Adipose tissue (tissue), 3 donors: ENCODE measurements around the gene C1QL2. TPM values are rescaled to one million over a fixed set of nuclear protein-coding genes. Genes with fewer than 3 reads are reported as not detected.

Source experiments
- H3K27ac ChIP-seq: one replicate; pipeline ENCODE4 v1.5.1; 2013; ENCODE audit warnings: low read depth, low read length
- WGBS, 3 donors: extraction: QIAGEN DNeasy Blood & Tissue Kit; methylation state at CpG; one replicate each; pipeline ENCODE4 v1.1.7; 2013; 5-methylcytosine and 5-hydroxymethylcytosine counted together
- polyA plus RNA-seq, 3 donors: library from polyadenylated mRNA; stranded (reverse); fragments of 200-250 nt; gene quantifications; one replicate each; pipeline ENCODE4 v1.2.3, GENCODE V29; 2013
- donor health status: healthy with polysubstance abuse.
- donor health status: Bipolar disorder and iron deficiency.
- donor health status: healthy.

The C1QL2 gene
- polyA plus RNA-seq, 3 donors: 0.05 TPM; not detected in 2

DNA sequence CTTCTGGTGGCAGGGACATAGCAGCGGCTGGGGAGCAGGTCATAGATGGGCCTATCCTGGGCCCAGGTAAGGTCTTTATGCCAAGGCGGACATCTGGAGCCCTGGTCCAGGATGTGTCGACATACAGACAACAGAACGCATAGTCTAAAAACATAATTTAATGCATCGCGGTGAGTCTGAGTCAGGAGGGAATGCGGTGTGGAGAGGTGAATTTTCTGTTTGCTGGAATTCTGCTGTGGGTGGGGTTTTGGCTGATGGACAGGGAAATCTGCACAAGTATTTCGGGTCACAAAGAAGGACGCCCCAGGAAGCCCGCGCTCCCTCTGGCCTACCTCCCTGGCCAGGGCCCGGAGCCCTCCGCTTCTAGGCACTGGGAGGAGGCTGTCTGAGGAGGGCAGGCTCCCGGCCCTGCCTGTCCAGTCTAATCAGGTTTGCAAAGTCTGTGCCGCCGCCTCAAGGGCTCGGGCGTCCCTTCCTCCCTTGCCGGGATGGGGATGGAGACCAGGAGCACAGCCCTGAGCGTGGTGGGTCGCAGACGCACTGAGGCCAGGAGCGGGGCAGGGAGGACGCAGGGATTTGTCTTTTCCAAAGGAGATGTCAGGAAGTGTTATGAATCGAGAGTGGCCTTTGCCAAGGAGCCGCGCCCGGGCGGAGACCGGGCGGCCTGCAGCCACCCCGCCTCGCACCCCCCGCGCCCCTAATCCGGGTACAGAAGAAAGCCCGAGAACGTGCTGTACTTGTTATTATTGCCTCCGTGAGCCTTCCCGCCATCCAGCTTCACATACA is 2.3 kb downstream of the C1QL2 start:
- WGBS, 3 donors: 1 to 4% (median 3%) methylated on average over 40 of the region's 40 CpGs
- no peak overlapping the region for H3K27ac ChIP-seq

DNA sequence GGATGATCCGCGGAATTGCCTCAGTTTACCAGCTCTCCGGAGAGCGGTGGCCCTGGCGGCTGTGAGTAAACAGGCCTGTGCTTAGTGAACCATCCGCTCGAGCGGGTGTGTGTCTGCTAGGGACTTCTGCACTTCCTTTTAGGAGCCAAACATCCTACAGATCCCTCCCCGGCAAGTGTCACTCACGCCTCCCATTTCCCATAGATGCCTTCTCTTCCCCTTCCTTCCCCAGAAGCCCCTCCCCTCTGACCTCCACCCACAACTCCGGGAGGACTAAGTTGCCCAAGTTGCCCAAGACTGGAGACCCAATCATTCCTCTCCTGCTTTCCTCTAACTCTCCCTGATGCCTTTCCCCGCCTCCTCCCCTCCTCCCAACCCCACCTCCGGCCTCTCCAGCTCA is 2.9 kb downstream of the C1QL2 start:
- no peak overlapping the region for H3K27ac ChIP-seq
- 4 to 11% (median 6%) methylated on average over 13 of the region's 13 CpGs for WGBS, 3 donors

DNA sequence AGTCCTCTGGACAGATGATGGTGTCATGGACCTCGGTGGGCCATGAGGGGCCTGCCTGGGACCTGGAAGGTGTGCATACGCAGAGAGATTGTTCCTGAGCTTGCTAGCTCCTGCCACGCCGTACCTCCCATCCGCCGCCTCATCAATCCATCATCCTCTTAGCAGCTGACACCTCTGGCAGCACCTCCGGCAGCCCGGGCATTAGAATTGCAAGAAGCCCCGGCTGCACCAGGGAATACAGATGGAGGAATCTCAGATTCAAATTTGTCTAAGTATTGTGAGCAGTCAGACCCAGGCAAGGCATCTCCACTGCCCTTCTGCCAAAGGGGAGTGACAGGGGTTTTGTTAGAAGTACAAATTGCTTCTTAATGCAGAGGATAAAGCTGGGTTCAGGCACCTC is 4.5 kb downstream of the C1QL2 start:
- H3K27ac ChIP-seq: no peak overlapping the region
- 26 to 37% (median 36%) methylated on average over 9 of the region's 9 CpGs for WGBS, 3 donors

DNA sequence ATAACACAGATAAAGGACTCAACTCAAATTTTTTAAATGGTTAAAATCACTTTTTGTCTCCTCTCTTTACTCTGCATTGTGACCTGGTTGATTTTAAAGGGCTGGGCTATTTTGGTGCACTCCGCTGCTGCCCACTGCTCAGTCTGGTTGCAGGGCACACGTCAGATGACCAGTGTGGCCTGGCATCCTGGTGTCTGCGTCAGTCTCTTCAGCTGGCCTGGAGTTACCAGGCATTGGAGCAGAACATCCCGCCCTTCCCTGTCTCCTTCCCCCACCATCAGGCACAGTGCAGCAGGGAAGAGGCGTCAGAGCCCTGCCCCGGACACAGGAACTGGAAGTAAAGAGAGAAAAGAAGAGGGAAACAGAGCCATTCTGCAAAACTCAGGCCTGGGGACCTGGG is 8.9 kb downstream of the C1QL2 start:
- 61 to 79% (median 64%) methylated on average over 6 of the region's 6 CpGs for WGBS, 3 donors
- H3K27ac ChIP-seq: no peak overlapping the region

DNA sequence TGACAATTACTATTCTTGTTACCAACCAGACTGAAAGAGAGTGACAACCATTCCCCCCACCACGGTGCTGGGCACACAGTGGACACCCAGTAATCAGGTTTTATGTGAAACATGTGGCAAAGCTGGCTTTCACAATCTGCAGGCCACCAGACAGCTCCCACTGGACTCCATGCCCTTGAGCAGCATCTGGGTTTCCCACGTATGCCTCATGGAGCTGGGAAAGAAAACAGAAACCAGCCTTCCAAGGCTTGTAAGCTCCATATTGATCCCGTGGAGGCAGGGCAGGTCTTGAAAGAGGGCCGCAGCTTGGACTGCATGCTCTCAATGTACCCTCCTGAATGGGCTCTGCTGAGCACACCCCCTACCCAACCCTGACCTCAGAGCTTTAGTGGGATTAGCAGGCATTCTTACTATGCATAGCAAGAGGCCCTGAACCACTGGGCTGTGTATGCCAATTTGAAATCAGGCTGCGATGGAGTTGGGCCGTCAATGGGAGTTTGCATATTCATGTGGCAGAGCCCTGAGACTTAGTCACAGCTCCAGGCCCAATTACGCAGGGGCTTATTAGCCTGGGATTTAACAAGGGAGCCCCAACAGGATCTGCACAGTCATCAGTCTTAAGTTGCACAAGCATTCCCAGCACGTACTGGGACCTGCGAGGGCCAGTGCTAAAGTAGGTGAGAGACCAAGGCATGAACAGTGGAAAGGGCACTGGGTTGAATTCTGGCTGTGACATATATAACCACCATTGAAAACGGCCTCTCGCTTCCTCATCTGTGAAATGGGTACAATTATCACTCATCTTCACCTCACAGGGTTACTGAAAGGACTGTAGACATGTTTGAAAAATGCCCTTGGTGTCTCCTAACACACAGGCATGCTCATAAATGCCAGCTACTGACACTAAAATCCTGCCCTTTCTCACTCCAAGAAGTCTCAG is 10.5 kb downstream of the C1QL2 start:
- H3K27ac ChIP-seq: no peak overlapping the region
- 57 to 65% (median 60%) methylated on average over 11 of the region's 11 CpGs for WGBS, 3 donors

DNA sequence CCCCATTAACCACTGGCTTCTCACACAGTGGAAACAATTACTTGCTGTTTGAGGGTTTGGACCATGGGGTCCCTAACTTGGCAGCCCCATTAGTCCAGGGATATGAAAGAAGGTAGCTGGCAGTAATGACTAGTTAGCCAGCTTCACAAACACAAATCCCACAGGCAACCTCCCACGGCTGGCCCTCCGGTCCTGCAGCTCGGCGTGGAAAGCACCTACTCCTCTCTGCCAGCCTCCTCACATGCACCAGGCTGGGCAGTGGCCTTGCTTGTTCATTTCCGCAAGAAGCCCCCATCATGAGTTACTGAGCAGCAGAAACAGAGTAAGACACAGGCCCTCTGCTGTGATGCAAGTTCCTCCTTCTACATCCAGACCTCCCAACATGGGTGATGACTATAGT is 13.7 kb downstream of the C1QL2 start:
- WGBS, 3 donors: 80 to 87% (median 83%) methylated on average over 5 of the region's 5 CpGs
- no peak overlapping the region for H3K27ac ChIP-seq

DNA sequence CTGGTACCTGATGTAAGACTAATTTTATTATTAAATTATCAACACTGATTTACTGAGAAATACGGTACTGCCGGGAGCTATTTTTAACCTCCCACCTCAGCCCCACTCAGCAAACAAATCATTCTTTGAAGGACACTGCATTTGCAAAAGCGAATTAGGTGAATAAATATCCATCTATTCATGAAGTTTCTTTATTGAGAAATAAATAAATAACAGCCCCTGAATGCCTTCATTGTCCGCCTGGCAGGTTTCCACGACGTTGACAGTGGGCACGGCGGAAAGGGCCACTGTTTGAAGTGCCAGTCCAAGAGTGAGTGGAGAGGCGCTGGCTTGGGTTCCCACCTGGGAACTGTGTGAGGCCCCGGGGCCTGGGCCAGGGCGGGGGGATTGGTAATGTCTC is 15.7 kb downstream of the C1QL2 start:
- no peak overlapping the region for H3K27ac ChIP-seq
- 16 to 70% (median 68%) methylated on average over 11 of the region's 11 CpGs for WGBS, 3 donors

DNA sequence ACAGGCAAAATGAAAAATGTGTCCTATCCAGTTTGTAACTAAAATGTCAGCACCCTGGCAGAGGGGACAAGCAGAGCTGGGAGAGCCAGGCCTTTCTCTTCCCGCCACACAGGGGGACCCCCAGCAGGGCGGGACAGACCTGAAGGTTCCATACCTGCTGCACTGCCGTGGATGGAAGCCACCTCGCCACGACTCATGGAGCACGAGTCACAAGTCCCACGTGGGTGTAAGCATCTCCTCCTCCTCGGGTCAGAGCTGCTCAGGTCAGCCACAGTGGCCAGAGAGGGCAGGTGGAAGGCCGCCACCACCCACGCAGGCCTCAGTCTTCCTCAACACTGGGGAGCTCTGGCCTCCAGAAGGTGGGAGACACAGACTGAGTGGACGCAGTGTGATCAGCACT is 21.0 kb downstream of the C1QL2 start:
- 69 to 73% (median 73%) methylated on average over 11 of the region's 11 CpGs for WGBS, 3 donors

DNA sequence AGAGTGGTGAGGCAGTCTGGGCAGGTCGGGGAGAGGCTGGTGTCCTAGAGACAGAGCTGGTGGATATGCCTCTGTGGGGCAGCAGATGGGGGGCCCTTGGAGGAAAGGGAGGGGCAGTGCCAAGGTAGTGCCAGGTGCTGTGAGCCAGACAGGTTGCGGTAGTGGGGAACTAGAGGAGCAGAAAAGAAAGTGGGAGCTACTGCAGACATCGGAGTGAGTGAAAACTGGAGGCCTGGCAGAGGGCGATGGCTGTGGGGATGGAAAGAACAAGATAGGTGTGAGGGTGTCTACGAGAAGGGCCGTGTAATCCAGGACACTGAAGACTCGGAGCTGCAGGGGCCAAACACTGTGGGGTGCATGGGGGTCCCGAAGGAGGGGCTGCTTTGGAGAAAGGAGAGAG is 21.7 kb downstream of the C1QL2 start:
- 84 to 85% (median 84%) methylated on average over 8 of the region's 8 CpGs for WGBS, 3 donors
- no peak overlapping the region for H3K27ac ChIP-seq

More for the DNA sequence above, 21.0 kb downstream of the C1QL2 start:
- no peak overlapping the region for H3K27ac ChIP-seq

DNA sequence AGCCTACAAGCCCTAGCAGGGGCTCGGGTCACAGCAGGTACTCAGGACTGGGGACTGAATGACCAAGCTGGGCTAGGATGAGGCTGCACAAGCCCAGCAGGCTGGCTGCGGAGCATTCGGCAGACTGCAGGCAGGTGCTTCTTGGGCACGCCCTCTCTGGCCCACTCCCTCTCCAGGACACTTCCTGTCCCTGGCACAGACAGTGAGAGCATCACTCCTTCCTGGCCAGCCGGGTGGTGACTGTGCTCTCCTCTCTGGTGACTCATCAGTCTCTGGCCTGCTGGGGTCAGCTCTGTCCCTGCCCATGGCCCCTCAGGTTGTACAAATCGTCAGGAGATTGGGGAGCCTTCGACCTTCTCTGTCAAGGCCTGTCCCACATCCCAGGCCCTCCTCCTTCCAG is 22.5 kb downstream of the C1QL2 start:
- H3K27ac ChIP-seq: no peak overlapping the region
- 55 to 79% (median 63%) methylated on average over 7 of the region's 7 CpGs for WGBS, 3 donors

DNA sequence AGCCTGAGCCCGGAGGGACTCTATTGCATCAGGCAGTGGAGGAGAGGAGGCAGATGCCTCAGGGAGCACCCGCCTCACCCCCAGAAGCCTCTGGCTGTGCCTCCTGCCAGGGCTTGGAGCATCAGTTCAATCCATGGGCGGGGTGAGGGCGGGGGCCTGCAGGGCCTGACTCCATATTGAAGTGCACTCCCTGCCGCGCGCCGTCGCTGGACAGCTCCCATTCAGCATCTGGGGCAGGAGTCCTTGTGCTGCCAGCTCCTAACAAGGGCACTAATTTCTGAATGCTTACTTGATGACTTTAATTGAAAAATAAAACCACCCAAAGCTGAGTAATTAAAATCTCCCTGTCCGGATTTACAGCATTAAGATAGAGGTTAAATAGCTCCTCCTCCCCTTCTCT is 23.8 kb downstream of the C1QL2 start:
- H3K27ac ChIP-seq: no peak overlapping the region
- 63 to 72% (median 67%) methylated on average over 10 of the region's 10 CpGs for WGBS, 3 donors

DNA sequence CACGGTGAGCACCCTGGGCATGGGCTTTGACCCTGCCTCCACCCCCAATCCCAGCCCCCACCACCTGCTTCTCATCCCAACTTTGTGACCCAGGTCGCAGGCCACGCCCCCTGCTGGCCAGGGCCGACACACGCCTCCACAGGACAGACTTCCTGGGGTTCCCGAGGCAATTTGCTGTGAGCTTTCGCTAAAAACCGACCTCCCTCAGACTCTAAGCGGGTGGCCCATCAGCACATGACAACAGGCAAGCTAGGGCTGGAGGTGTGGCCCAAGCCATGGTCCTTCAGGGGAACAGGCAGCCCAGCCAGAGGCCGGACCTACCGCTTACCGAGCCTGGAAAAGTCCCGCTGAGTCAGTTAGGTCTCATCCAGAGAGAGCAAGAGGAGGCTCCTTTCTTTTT is 31.9 kb downstream of the C1QL2 start:
- H3K27ac ChIP-seq: no peak overlapping the region
- 6 to 22% (median 8%) methylated on average over 13 of the region's 13 CpGs for WGBS, 3 donors

DNA sequence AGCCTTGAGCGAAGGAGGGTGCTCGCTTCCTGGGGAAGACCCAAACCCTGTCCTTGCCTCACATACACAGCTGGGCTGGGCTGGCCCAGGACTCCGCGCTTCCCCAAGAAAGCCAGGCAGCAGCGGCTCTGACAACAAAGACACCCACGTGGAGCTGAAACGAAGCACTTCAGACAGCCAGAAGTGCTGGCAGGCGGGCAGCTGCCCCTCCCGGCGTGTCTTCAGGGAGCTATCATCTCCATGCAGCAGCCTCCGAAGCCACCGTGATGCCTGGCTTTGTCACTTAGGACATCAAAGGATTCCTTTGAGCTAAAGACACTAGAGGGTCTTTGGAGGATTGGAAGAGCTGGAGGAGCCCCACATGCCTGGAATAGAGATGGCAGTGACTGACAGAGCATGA is 35.2 kb downstream of the C1QL2 start:
- WGBS, 3 donors: 47 to 57% (median 54%) methylated on average over 12 of the region's 12 CpGs
- no peak overlapping the region for H3K27ac ChIP-seq

DNA sequence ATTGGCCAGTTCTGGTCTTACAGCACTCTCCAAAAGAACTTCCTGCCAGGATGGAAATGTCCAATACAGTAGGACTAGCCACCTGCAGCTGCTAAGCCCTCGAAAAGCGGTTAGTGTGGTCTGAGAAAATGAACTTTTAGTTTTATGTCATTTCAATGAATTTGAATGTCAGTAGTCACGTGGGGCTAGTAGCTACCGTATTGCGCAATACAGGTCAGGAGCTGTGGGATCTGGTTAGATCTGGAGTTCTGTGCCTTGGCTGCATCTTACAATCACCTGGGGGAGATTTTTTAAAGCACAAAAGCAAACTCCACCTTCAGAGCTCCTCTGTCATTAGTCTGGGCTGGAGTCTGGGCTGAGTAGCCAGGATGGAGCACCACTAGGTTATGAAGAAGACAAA is 35.9 kb downstream of the C1QL2 start:
- no peak overlapping the region for H3K27ac ChIP-seq
- 78 to 82% (median 81%) methylated on average over 5 of the region's 5 CpGs for WGBS, 3 donors

DNA sequence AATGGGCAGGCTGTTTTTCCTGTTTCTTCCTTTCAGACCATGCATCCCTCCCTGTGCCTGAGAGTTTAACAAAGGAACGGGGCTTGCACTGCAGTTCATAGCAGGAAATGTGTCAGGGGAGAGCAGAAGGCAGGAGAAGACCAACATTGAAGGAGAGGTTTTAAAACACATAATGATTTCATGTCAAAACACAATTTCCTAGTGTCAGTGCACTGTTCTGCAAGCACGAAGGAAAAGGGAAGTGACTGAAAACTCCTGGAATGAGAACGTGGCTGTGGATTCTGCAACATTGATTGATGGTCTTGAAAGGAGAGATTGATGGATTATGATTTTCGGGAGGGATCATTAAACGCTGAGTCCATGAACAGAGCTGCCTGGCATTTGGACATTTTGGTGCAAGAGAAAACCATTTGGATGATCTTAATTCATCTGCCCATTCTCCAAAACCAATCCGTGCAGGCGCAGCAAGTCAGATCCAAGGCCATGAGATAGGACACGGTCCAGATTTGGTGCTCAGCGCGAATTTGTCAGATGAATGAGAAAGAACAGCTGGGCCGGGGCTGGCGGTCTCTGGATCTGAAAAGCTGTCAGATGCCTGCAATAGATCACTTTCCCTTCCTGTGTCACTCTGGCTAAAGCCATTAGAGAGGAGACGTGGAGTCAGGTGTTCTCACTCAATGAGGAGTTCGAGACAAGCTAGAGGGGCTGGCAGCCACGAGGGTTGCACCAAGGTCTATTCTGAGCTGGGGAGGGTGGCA is 38.4 kb downstream of the C1QL2 start:
- no peak overlapping the region for H3K27ac ChIP-seq
- 8 to 33% (median 30%) methylated on average over 15 of the region's 15 CpGs for WGBS, 3 donors

DNA sequence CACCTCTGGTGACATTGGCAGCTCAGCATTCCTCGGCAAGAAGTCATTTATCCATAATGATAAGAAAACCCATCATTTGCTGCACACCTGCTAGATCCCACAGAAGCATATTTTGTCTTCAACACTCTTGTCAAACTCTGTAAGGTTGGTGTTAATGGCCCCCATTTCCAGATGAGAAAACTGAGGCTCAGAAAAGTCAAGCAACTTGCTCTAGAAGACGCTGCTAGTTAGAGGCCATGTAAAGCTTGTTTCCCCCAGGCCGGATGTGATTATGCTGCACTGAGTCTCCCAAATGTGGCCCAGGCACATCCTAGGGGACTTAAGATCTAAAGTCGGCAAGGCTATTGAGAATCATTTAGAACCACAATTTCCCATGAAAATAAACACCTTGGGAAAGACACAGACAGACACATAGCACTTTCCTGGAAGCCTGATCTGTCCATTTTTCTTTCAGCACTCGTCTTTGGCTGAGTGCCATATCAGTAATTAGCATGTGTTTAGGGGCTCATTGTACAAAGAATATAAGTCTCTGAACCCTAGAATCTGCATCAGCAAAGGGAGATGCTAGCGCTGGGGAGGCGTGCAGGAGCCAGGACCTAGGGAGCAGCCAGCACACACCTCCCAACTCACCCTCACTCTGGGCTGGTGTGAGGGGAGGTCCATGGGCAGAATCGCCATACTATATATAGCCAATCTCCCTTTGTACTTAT is 39.3 kb downstream of the C1QL2 start:
- 48 to 63% (median 50%) methylated on average over 8 of the region's 8 CpGs for WGBS, 3 donors
- no peak overlapping the region for H3K27ac ChIP-seq

DNA sequence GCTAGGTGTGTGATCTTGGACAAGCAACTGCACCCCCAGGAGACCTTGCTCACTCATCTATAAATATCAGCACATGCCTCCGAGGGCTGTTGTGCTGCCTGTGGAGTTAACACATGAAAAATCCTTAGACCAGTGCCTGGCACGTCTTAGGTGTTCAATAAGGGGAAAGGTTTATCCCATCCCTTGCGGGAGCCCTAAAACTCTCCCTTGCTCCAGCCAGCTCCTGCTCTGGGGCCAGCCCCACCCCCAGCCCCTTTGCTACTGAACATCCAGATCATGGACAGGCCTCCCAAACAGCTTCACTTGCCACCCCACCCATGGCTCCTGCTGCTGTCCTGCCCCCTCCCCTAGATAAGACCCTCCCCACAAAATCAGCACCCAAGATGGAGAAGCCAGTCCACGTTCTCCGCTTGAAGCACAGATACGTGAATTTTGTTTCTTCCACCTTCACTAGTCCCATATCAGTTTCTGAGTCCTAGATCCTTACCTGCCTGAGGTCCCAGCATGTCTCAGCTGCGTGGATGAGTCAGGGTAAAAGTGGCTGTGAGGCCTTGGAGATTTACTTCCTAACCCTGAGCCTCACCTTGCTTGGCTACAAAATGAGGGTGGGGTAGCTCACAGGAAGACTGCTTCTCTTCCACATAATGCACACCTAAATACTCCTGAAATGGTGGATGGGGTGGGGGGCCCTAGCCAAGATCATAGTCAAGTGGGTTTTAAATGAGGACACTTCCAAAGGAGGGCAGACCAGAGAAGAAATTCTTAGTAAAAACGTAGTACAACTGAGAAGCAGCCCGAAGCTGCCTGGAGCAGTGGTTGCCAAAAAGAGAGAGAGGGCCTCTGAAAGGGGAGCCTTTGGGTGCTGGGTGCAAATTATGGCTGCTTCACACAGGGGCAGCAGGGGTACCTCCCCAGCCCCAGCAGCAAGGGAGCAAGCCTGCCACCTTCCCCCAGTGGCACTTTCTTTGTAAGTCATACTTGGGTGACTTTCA is 40.4 kb downstream of the C1QL2 start:
- 68 to 76% (median 68%) methylated on average over 9 of the region's 9 CpGs for WGBS, 3 donors
- H3K27ac ChIP-seq: no peak overlapping the region
